Left lung (tissue), 10 donors: Measurements from ENCODE around the gene MLPH. TPM values are rescaled to one million over a fixed set of nuclear protein-coding genes. Genes with fewer than 3 reads are reported as not detected.

Experiments used
- ATAC-seq: fragments of 200-7000 bp; cut with Tn5 transposase; one replicate; pipeline ENCODE4 v1.9.1; 2020; ENCODE audit warnings: moderate library complexity
- DNase-seq, 4 donors: peaks; one replicate each; pipeline ENCODE4 v3.0.0-alpha.2; 2013 to 2020
- H3K27ac ChIP-seq, 2 donors: fragments of 200-600 bp; sonication (generic) in 1 of 2; one replicate each; pipeline versions ENCODE4 v1.5.0 to v1.8.0; 2020 to 2021
- H3K27me3 ChIP-seq, 2 donors: fragments of 200-600 bp; sonication (generic) in 1 of 2; one replicate each; pipeline versions ENCODE4 v1.5.0 to v1.8.0; 2020 to 2021
- H3K36me3 ChIP-seq, 2 donors: fragments of 200-600 bp; sonication (generic) in 1 of 2; one replicate each; pipeline versions ENCODE4 v1.5.0 to v1.8.0; 2020 to 2021
- H3K4me1 ChIP-seq, 2 donors: fragments of 200-600 bp; one replicate each; pipeline ENCODE4 v1.8.0; 2021
- H3K4me3 ChIP-seq, 2 donors: fragments of 200-600 bp; sonication (generic) in 1 of 2; one replicate each; pipeline versions ENCODE4 v1.5.0 to v1.8.0; 2020 to 2021; ENCODE audit warnings: mild to moderate bottlenecking in 1 of 2
- H3K9me3 ChIP-seq, 2 donors: fragments of 200-600 bp; sonication (generic) in 1 of 2; one replicate each; pipeline versions ENCODE4 v1.5.0 to v1.8.0; 2020 to 2021
- CTCF ChIP-seq, 2 donors: fragments of 200-600 bp; sonication (generic) in 1 of 2; IDR thresholded peaks; one replicate each; pipeline versions ENCODE4 v1.5.0 to v1.8.0; 2021; ENCODE audit warnings: antibody characterized with exemption in 2 of 2
- intact Hi-C, 2 donors: fragments of 100-400 bp; cut with DNase I; formaldehyde crosslinking; loops; one replicate each; pipeline versions ENCODE4 v1.11.2 to v1.14.2; 2022
- polyA plus RNA-seq, 6 donors: library from polyadenylated mRNA; unstranded; fragments of 120-200 nt; gene quantifications; one replicate each; pipeline ENCODE4 v1.2.1, GENCODE V29; 2013; ENCODE audit not compliant: insufficient read length in 6 of 6
- total RNA-seq, 2 donors: library from RNA; stranded (reverse); fragmentation: NEBNext Ultra II Directional; extraction: Animal tissue kit (Norgen Biotek cat#: 25700); gene quantifications; one replicate each; pipeline ENCODE4 v1.2.1, GENCODE V29; 2021
- donor health status: DM: no; HTN: yes; CAD: no.
- donor health status: DM: no; HTN: no; CAD: no.

The MLPH gene
- total and polyA plus RNA-seq, 8 donors = 1.9 to 296 (median 3.2) TPM

- no peak for TF ChIP-seq CTCF (IDR thresholded peaks at IDR 0.05)
- H3K4me1 ChIP-seq = no peaks in the 10 kb centered on the region
- ATAC-seq (no peak), DNase-seq (no peak)
- no peak overlapping the region for H3K4me3 ChIP-seq
- H3K36me3 ChIP-seq = peaks cover 0 to 39% of the 10 kb centered on the region in 2 donors
- intact Hi-C loops = no loop called here
- no peak overlapping the region for H3K27ac ChIP-seq
- no peaks in the 10 kb centered on the region for H3K9me3 ChIP-seq
- H3K27me3 ChIP-seq = no peaks in the 10 kb centered on the region
Observed at GRCh38 chr2:237525559-237526157, 38.6 kb downstream of the MLPH start.

GRCh38 chr2:237527233-237527632 is 40.2 kb downstream of the MLPH start:
- TF ChIP-seq CTCF (IDR thresholded peaks at IDR 0.05) = no peak
- H3K4me1 ChIP-seq = no peaks in the 10 kb centered on the region
- no peaks in the 10 kb centered on the region for H3K9me3 ChIP-seq
- H3K36me3 ChIP-seq = peaks cover 0 to 43% of the 10 kb centered on the region in 2 donors
- intact Hi-C loops = no loop called here
- DNase-seq (no peak), ATAC-seq (no peak)
- H3K27me3 ChIP-seq = no peaks in the 10 kb centered on the region
- H3K4me3 ChIP-seq = no peak overlapping the region
- no peak overlapping the region for H3K27ac ChIP-seq

DNA sequence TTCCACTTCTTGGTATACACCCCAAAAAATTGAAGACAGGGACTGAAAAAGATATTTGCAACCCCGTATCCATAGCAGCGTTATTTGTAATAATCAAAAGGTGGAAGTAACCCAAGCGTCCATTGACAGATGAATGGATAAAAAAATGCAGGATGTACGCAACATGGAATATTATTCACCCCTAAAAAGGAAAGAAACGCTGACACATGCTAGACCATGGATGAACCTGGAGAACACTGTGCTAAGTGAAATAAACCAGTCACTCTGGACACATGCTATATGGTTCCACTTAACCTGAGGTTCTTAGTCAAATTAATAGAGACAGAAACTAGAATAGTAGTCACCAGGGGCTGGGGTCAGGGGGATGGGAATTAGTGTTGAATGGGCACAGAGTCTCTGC is 40.7 kb downstream of the MLPH start:
- Histone ChIP-seq H3K27me3 (no peaks in the 10 kb centered on the region), H3K36me3 (peaks cover 0 to 45% of the 10 kb centered on the region in 2 donors), H3K4me3 (no peak overlapping the region), H3K4me1 (no peaks in the 10 kb centered on the region), H3K27ac (no peak overlapping the region), H3K9me3 (no peaks in the 10 kb centered on the region)
- ATAC-seq (no peak), DNase-seq (no peak)
- no peak for TF ChIP-seq CTCF (IDR thresholded peaks at IDR 0.05)
- intact Hi-C loops = no loop called here

- no peaks in the 10 kb centered on the region for H3K9me3 ChIP-seq
- H3K4me1 ChIP-seq = no peaks in the 10 kb centered on the region
- H3K27ac ChIP-seq = no peak overlapping the region
- intact Hi-C loops = no loop called here
- H3K4me3 ChIP-seq = no peak overlapping the region
- no peaks in the 10 kb centered on the region for H3K27me3 ChIP-seq
- DNase-seq (no peak), ATAC-seq (peak; percentile 3)
- no peak for TF ChIP-seq CTCF (IDR thresholded peaks at IDR 0.05)
- peaks cover 0 to 36% of the 10 kb centered on the region in 2 donors for H3K36me3 ChIP-seq
Observed at GRCh38 chr2:237529452-237530402, 42.7 kb downstream of the MLPH start.
